Bronchial epithelial cell (primary cell): Measurements from ENCODE around the gene ST6GALNAC2. TPM values are rescaled to one million over a fixed set of nuclear protein-coding genes. Genes with fewer than 3 reads are reported as not detected.

Experiments used
- DNase-seq: peaks from one replicate; pipeline ENCODE4 v3.0.0-alpha.2; 2010; ENCODE audit warnings: low read depth
- FAIRE-seq: peaks from 2 replicates; lab custom pipeline; 2011; peaks lifted over from hg19 to GRCh38; lab: Jason Lieb, UNC
- H3K27me3 ChIP-seq: 2 replicates; pipeline ENCODE4 v1.5.1; 2011; ENCODE audit warnings: low read length; ENCODE audit not compliant: control insufficient read depth, insufficient read depth
- H3K36me3 ChIP-seq: 2 replicates; pipeline ENCODE4 v1.5.1; 2011; ENCODE audit warnings: low read length; ENCODE audit not compliant: control insufficient read depth, insufficient read depth
- H3K4me3 ChIP-seq: 2 replicates; pipeline ENCODE4 v1.5.1; 2011; ENCODE audit warnings: mild to moderate bottlenecking, low read depth, low read length, control low read depth
- CTCF ChIP-seq: IDR thresholded peaks from 2 replicates; pipeline ENCODE4 v1.5.1; 2011; ENCODE audit warnings: mild to moderate bottlenecking, moderate library complexity, low read length, control low read depth, inconsistent platforms; ENCODE audit not compliant: insufficient read depth, severe bottlenecking
- total RNA-seq: library from RNA; depleted of rRNA; stranded (reverse); fragments of >200 nt; gene quantifications from 2 replicates; pipeline ENCODE4 v1.2.1, GENCODE V29; 2014

The ST6GALNAC2 gene
- total RNA-seq, 1 donor from 2014 or later = 38.4 TPM

DNA sequence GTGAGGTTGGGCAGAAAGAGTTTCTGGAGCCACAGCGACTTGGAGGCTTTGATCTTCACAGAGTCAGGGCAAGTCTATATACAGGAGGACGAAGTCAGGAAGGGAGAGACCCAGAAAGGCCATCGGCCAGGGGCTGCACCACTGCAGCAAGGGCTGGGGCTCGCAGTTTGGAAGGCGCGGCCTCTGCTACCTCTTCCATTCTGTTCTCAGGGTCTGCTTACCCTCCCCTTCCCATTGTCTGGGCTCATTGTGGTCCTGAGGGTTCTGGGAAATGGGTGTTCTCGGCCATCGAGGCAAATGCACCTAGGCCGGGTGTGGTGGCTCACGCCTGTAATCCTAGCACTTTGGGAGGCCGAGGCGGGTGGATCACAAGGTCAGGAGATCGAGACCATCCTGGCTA lies 41.9 kb upstream of the ST6GALNAC2 start:
- Histone ChIP-seq H3K36me3 (peaks cover 6% of the 10 kb centered on the region), H3K4me3 (no peak overlapping the region), H3K27me3 (no peaks in the 10 kb centered on the region)
- TF ChIP-seq CTCF = no peak
- DNase-seq = no peak
- no peak for FAIRE-seq

- DNase-seq (peak; percentile 53), FAIRE-seq (no peak)
- H3K27me3 ChIP-seq = no peaks in the 10 kb centered on the region
Observed at GRCh38 chr17:76626442-76626841, 40.8 kb upstream of the ST6GALNAC2 start.

GRCh38 chr17:76625496-76625895 lies 39.8 kb upstream of the ST6GALNAC2 start:
- FAIRE-seq = no peak
- no peaks in the 10 kb centered on the region for H3K27me3 ChIP-seq
- no peak for TF ChIP-seq CTCF
- no peak overlapping the region for H3K4me3 ChIP-seq
- H3K36me3 ChIP-seq = peaks cover 6% of the 10 kb centered on the region
- no peak for DNase-seq

More at GRCh38 chr17:76626442-76626841, 40.8 kb upstream of the ST6GALNAC2 start:
- Histone ChIP-seq H3K4me3 (no peak overlapping the region), H3K36me3 (peaks cover 6% of the 10 kb centered on the region)
- no peak for TF ChIP-seq CTCF

DNA sequence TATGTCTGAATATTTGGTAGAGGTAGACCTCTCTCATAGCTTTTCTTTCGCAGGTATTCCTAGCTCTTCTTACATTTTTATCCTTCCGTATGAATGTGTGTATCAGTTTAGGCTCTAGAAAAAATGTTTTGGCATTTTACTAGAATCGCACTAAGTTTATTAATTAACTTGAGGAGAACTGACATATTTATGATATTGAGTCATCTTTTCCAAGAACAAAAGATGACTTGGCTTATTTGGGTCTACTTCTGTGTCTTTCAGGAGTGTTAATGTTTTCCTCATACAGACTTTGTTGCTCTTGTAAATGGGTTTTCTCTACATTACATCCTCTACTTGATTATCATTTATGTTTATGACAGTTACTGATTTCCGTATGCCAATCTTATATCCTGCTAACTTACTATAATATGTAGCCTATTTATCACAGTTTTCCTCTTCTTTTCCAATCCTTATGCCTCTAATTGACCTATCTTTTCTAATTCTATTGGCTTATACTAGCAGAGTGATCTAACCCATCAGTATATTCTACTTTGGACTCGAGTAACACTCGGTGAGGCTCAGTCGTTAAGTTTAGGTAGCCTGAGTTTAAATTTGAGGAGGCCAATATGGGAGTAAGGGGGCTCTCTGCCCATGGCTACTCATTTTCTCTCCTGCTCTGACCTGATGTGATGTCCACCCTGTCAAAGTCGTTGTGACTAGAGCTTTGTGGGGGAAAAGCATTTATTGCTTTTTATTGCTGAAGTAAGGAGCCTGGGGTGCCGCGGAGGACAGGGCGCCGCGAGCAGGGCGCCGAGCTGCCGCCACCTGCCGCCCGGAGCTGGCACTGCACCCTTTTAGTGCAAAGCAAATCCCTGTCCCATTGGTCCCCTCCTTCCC lies 37.8 kb upstream of the ST6GALNAC2 start:
- Histone ChIP-seq H3K36me3 (peaks cover 3% of the 10 kb centered on the region), H3K27me3 (no peaks in the 10 kb centered on the region), H3K4me3 (no peak overlapping the region)
- peak; percentile 97 for TF ChIP-seq CTCF
- peak; percentile 50 for DNase-seq
- FAIRE-seq = no peak

DNA sequence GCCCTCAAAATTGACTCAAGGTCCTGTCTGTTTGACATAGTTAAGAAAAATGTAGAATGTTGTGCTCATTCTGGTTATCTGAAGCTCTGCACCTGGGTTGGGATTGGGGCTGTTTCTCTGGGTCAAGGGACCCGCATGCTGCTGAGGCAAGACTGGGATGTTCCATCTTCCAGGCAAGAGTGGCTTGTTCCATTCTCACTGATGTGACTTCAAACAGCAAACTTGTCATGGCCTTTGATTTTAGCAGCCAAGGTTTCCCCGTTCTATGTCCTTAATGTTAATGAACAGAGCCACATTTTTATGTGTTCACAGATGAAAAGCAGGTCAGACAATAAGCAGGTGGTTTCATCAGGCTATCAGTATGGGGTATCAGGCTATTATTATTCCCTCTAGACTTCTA lies 32.2 kb upstream of the ST6GALNAC2 start:
- FAIRE-seq (no peak), DNase-seq (no peak)
- no peak for TF ChIP-seq CTCF
- H3K27me3 ChIP-seq = no peaks in the 10 kb centered on the region
- no peaks in the 10 kb centered on the region for H3K36me3 ChIP-seq
- H3K4me3 ChIP-seq = no peak overlapping the region
